ENCODE measurements around the gene UBE2O. TPM values are rescaled to one million over a fixed set of nuclear protein-coding genes. Genes with fewer than 3 reads are reported as not detected.

UBE2O gene
- total RNA-seq, 4 donors from 2014 or later, result 16.4 to 46.5 (median 32.4) TPM

GRCh38 chr17:76487451-76488192 lies 34.7 kb upstream of the UBE2O start:
- in situ Hi-C loops (cut with MboI; ENCODE audit: low sequenced_read_pairs in 4 of 4) (no loop called here), intact Hi-C loops (cut with DNase I; ENCODE audit: low total_unique reads) (no loop called here)
- H3K4me1 ChIP-seq, result peaks cover 3 to 5% of the 10 kb centered on the region in 2 donors
- ATAC-seq, result no peak
- no peak overlapping the region for H3K4me3 ChIP-seq
- H3K36me3 ChIP-seq, result peaks cover 0 to 8% of the 10 kb centered on the region in 2 donors
- H3K9me3 ChIP-seq, result no peaks in the 10 kb centered on the region
- H3K27me3 ChIP-seq, result no peaks in the 10 kb centered on the region
- H3K27ac ChIP-seq, result peak overlapping the region in 1 of 4 donors; percentile 14
- TF ChIP-seq, protein P1, sequence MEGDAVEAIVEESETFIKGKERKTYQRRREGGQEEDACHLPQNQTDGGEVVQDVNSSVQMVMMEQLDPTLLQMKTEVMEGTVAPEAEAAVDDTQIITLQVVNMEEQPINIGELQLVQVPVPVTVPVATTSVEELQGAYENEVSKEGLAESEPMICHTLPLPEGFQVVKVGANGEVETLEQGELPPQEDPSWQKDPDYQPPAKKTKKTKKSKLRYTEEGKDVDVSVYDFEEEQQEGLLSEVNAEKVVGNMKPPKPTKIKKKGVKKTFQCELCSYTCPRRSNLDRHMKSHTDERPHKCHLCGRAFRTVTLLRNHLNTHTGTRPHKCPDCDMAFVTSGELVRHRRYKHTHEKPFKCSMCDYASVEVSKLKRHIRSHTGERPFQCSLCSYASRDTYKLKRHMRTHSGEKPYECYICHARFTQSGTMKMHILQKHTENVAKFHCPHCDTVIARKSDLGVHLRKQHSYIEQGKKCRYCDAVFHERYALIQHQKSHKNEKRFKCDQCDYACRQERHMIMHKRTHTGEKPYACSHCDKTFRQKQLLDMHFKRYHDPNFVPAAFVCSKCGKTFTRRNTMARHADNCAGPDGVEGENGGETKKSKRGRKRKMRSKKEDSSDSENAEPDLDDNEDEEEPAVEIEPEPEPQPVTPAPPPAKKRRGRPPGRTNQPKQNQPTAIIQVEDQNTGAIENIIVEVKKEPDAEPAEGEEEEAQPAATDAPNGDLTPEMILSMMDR (IDR thresholded peaks at IDR 0.05 in 4 of 5, conservative IDR thresholded peaks at IDR 0.05 in 1 of 5), result no peak
- no peak for TF ChIP-seq POLR2A (IDR thresholded peaks at IDR 0.05)
- no peak for DNase-seq

DNA sequence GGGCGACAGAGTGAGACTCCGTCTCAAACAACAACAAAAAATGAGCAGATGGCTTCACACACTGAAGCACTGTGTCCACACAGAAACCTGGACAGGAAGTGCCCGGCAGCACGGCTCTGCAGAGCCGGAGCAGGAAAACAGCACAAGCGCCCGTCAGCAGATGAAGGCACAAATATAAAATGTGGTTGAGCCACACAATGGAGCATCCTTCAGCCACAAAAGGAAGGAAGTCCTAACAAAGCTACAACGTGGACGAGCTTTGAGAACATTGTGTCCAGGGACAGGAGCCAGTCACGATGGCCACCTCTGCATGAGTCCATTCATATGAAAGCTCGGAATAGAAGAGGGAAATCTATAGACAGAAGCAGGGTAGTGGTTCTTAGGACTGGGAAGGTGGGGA lies 32.6 kb upstream of the UBE2O start:
- Histone ChIP-seq H3K27me3 (no peaks in the 10 kb centered on the region), H3K4me1 (peaks cover 0 to 1% of the 10 kb centered on the region in 2 donors), H3K27ac (peak overlapping the region; percentile 47 to 70 (median 56)), H3K4me3 (no peak overlapping the region), H3K9me3 (no peaks in the 10 kb centered on the region), H3K36me3 (peaks cover 0 to 14% of the 10 kb centered on the region in 2 donors)
- in situ Hi-C loops (cut with MboI; ENCODE audit: low sequenced_read_pairs in 4 of 4) (no loop called here), intact Hi-C loops (cut with DNase I; ENCODE audit: low total_unique reads) (no loop called here)
- peak; percentile 33 to 37 for DNase-seq
- peak in 1 of 2 donors; percentile 50 for TF ChIP-seq POLR2A (IDR thresholded peaks at IDR 0.05)
- TF ChIP-seq, protein P1 (IDR thresholded peaks at IDR 0.05 in 4 of 5, conservative IDR thresholded peaks at IDR 0.05 in 1 of 5), result no peak
- peak; percentile 62 to 84 for ATAC-seq

DNA sequence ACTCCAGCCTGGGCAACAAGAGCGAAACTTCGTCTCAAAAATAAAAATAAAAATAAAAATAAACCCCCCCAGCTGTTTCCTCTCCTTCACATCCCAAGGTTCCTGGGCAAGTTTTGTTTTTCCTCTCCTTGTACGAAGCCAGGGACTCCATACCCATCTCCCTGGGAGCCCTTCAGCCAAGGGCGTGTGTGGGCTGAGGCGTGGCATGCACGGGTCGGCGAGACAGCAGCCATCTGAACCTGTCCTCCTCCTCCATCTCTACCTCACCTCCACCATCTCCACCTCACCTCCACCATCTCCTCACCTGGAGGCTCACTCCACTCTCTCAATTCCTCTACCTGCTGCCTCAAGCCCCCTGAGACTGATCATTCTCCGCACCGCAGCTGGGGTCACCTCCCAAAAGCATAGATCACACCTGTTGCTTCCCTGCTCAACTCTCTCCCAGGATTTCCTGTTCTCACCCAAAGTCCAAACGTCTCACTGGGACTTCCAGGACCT lies 31.3 kb upstream of the UBE2O start:
- TF ChIP-seq, protein P1 (IDR thresholded peaks at IDR 0.05 in 4 of 5, conservative IDR thresholded peaks at IDR 0.05 in 1 of 5), result no peak
- no peak for TF ChIP-seq POLR2A (IDR thresholded peaks at IDR 0.05)
- no peaks in the 10 kb centered on the region for H3K9me3 ChIP-seq
- no peak for DNase-seq
- H3K4me1 ChIP-seq, result no peaks in the 10 kb centered on the region
- no peaks in the 10 kb centered on the region for H3K27me3 ChIP-seq
- peaks cover 0 to 19% of the 10 kb centered on the region in 2 donors for H3K36me3 ChIP-seq
- H3K27ac ChIP-seq, result peak overlapping the region in 3 of 4 donors; percentile 18 to 64 (median 60)
- in situ Hi-C loops (cut with MboI; ENCODE audit: low sequenced_read_pairs in 4 of 4) (no loop called here), intact Hi-C loops (cut with DNase I; ENCODE audit: low total_unique reads) (no loop called here)
- ATAC-seq, result no peak
- H3K4me3 ChIP-seq, result no peak overlapping the region

GRCh38 chr17:76481071-76481655 lies 28.2 kb upstream of the UBE2O start:
- no peak overlapping the region for H3K27ac ChIP-seq
- TF ChIP-seq, protein P1 (IDR thresholded peaks at IDR 0.05 in 4 of 5, conservative IDR thresholded peaks at IDR 0.05 in 1 of 5), result no peak
- no peak for TF ChIP-seq POLR2A (IDR thresholded peaks at IDR 0.05)
- in situ Hi-C loops (cut with MboI; ENCODE audit: low sequenced_read_pairs in 4 of 4), result no loop called here
- ATAC-seq (no peak), DNase-seq (no peak)
- H3K4me1 ChIP-seq, result no peaks in the 10 kb centered on the region
- intact Hi-C loops (cut with DNase I; ENCODE audit: low total_unique reads), result no loop called here
- H3K9me3 ChIP-seq, result no peaks in the 10 kb centered on the region
- peaks cover 0 to 25% of the 10 kb centered on the region in 2 donors for H3K36me3 ChIP-seq
- no peaks in the 10 kb centered on the region for H3K27me3 ChIP-seq
- no peak overlapping the region for H3K4me3 ChIP-seq

Data from gastrocnemius medialis (tissue), 4 donors.